ENCODE results near the gene ACTL8.

Gene ACTL8

DNA sequence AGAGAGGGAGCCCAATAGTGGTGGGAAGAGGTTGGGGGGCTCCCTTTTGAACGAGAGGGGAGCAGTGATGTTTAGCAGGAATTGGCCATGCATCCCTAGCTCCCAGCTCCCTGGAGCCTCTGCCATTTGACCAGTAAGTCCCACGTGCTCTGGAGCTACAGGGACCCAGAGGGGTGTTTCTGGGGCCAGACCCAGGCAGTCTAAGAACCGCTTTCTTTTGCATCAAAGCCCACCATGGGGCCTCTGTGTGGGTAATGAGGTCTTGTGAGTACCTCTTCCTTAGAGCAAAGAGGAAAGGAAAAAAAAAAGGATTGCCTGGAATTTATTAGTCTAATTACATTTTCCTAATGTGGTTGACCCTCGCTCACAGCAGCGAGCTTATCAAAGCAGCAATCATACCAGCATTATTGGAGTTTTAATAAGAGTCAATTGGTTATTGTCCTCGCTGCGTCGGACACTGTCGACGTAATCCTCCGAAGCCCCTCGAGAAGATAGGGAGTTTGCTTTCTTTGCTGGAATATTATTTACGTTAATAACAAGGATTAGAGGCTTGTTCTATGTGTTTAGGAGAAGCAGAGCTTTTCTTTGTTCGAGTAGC, 17.6 kb downstream of the ACTL8 start:
- no peak for DNase-seq (ENCODE audit: low spot score)

GRCh38 chr1:17773591-17774326, 18.6 kb downstream of the ACTL8 start:
- no peak for DNase-seq (ENCODE audit: low spot score)

DNA sequence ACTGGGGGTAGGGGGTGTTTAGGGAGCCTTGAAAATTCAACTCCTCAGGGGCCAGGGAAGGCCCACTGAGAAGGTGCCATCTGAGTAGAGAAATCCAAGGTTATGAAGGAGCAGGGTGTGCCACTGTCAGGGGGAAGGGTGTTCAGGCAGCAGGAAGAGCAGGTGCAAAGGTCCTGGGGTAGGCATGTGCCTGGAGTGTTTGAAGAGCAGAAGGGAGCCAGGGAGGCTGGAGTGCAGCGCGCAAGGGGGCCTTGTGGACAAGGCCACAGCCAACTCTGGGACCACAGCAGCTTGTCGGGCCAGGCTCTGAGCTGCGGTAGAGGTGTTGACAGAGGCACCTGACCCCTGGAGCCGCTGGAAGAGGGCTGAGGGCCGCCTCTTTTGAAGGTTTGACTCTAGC, 19.3 kb downstream of the ACTL8 start:
- no peak for DNase-seq (ENCODE audit: low spot score)

GRCh38 chr1:17775796-17776195, 20.7 kb downstream of the ACTL8 start:
- DNase-seq (ENCODE audit: low spot score): no peak

- no peak for DNase-seq (ENCODE audit: low spot score)
Observed at GRCh38 chr1:17776426-17776825, 21.3 kb downstream of the ACTL8 start.

DNA sequence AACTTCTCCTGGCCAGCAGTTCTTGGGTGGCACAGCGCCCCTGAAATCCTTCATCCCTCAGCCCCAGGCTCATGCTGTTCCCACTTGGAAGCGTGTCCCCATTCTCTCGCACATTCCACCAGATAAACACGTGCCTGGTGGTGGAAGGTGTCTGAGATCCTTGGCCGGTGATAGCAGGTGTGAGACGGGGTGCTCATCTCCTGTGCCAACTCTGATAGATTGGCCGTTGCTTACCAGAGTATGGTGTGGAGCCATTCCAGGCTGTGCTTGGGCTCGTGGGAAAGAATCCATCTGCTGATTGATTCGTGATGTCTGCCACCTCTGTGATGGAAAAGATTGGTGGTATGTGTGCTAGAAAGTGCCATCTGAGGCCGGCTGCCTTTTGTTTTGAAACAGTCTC, 22.2 kb downstream of the ACTL8 start:
- no peak for DNase-seq (ENCODE audit: low spot score)

GRCh38 chr1:17777818-17778217, 22.7 kb downstream of the ACTL8 start:
- no peak for DNase-seq (ENCODE audit: low spot score)

DNA sequence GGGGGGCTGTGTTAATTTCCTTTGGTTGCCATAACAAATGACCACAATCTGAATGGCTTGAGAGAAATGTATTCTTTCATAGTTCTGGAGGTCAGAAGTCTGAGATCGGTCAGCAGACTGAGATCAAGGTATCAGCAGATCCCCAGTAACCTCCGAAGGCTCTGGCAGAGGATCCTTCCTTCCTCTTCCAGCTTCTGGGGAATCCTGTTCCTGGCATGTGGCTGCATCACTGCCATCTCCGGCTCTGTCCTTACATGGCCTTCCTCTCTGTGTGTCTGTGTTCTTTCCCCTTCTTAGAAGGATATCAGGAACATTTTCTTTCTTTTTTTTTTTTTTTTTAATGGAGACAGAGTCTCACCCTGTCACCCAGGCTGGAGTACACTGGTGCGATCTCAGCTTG, 25.8 kb downstream of the ACTL8 start:
- no peak for DNase-seq (ENCODE audit: low spot score)

- DNase-seq (ENCODE audit: low spot score): no peak
Observed at GRCh38 chr1:17789926-17790325, 34.8 kb downstream of the ACTL8 start.

DNA sequence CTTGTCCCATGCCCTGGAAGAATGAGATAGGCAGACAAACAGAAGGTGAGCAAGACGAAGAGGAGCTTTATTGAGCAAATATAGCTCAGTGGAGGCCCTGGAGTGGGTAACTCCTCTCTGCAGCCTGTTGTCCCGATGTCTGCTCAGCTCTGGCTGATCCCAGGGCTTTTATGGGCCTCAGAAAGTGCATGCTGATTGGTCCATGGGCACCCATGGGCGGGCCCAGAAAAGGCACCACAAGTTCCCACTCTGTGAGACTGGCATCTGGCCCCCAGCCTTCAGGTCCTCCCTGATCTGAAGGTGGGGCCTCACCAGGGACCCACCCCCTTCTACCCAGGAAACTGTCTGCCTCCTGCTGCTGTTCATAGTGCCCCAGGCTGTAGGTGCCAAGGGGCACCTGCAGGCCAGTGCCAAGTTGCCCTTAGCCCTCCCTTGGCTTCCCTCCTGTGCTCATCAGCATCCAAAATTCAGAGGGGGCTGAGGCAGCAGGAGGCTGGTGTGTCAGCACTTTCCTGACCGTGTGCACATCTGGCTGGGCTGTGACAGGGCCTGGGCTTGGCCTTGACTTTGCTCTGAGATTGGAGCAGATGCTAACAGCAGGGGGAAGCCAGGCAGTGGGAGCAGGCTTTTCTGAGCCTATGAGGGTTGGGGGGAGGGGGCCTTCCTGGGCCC, 35.4 kb downstream of the ACTL8 start:
- DNase-seq (ENCODE audit: low spot score): no peak

DNA sequence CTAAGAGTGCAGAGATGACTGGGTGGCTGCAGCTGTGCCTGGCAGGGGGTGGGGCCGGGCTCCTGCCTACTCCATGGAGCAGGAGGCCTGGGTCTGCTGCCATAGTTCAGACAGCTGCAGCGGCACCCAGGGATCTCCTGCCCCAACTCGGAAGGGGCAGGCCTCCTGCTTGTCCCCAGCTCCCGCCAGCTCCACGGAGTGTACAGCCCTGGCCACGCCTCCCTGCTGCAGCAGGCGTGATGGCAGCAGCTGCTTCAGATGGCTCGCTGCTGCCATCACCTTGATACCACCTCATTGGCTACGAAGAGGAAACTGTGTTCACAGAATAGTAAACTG, 35.9 kb downstream of the ACTL8 start:
- DNase-seq (ENCODE audit: low spot score): no peak

DNA sequence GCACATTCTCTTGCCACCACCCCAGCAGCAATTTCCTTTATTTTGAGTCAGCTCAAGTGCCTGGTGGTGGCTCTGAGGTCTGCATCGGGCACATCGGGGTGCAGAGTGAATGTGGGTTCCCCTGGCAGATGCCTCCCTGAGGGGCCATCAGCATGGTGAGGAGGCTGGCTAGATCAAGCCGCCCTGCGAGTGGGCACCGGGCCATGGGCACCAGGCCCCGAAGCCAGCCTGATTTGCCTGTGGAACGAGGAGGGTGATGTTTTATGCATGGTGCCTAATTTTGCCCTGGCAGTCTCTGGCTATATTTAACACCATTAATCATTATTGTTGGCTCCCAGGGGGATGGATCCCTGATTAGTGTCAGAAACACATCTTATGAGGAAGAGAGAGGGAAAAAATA, 36.3 kb downstream of the ACTL8 start:
- DNase-seq (ENCODE audit: low spot score): no peak

DNA sequence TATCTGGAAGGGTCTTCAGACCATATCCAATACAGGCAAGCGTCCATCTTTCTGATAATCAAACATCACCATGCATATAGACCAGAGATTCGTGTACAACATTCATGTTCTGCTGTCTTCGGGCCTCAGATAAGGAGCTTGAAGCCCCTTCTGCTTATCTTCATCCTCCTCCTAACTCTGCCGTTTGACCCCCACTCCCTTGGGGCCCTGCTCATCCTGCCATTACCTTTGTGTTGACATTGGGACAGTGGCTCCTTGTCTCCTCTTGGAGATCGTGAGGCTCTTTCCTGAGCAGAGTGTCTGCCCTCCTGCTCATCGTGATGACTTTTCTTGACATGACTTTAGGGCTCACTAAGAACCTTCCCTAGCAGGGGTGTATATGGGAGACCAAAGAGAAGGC, 37.3 kb downstream of the ACTL8 start:
- DNase-seq (ENCODE audit: low spot score): no peak

GRCh38 chr1:17795081-17795809, 40.1 kb downstream of the ACTL8 start:
- no peak for DNase-seq (ENCODE audit: low spot score)

GRCh38 chr1:17795836-17796645, 40.9 kb downstream of the ACTL8 start:
- DNase-seq (ENCODE audit: low spot score): no peak

DNA sequence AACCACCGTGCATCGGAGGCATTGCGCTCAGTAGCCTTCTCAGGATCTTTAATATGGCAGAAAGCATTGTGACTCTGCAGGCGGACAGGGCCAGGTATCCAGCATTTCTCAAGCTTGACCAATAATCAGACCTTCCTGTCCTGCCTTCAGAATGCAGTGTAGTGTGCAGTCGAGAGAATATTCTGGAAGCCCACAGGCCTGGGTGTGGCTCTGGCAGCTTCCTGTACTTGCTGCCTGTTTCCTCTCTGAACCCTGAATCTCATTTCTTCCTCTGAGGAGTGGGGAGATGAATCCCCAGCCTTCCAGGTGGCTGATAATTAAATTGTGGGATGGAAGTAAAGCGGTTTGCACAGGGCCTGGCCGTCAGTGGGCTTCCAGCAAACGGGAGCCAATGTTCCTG, 42.3 kb downstream of the ACTL8 start:
- no peak for DNase-seq (ENCODE audit: low spot score)

DNA sequence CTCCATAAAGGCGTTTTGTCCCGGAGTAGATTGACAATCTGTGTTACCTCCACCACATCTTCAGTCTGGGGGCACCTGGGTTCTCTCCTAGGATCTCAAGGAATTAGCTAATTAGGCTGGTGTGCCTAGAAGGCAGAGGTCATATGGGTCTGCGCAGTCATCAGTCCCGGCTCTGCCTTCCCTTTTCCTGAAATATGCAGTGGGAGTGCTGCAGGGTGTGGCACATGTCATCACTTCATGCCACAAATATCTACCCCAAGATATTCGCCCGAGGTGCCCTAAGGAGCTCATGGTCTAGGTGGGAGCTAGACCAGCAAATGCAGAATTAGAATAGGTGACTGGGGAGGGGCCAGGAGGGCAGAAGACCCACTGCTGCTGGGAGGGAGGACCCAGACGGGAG, 42.9 kb downstream of the ACTL8 start:
- DNase-seq (ENCODE audit: low spot score): no peak

GRCh38 chr1:17798799-17799382, 43.8 kb downstream of the ACTL8 start:
- no peak for DNase-seq (ENCODE audit: low spot score)

DNA sequence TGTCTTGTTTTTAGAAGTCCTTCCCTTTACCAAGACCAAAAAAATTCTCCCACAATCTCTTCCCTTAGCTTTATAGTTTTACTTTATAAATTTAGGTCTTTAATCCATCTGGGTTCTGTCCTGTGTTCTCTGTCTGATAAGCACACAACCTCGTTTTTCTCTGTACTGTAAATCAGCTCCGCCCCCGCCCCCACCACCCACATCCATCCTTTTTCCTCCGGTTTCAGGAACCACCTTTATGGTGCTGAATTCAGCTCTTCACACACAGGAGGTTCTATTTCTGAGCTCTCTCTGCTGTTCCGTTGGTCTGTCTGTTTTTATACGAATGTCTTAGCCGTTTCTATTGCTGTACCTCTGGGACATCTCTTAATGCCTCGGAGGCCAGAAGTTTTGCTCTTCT, 44.5 kb downstream of the ACTL8 start:
- no peak for DNase-seq (ENCODE audit: low spot score)

- DNase-seq (ENCODE audit: low spot score): no peak
Observed at GRCh38 chr1:17802164-17802563, 47.0 kb downstream of the ACTL8 start.

GRCh38 chr1:17802945-17803344, 47.8 kb downstream of the ACTL8 start:
- no peak for DNase-seq (ENCODE audit: low spot score)

Measured in AG08396 (cell line).